ENCODE results near the gene LSR. TPM values are rescaled to one million over a fixed set of nuclear protein-coding genes. Genes with fewer than 3 reads are reported as not detected.

LSR gene
- total RNA-seq, 4 donors from 2014 or later: 36.5 to 85.3 (median 61.8) TPM

DNA sequence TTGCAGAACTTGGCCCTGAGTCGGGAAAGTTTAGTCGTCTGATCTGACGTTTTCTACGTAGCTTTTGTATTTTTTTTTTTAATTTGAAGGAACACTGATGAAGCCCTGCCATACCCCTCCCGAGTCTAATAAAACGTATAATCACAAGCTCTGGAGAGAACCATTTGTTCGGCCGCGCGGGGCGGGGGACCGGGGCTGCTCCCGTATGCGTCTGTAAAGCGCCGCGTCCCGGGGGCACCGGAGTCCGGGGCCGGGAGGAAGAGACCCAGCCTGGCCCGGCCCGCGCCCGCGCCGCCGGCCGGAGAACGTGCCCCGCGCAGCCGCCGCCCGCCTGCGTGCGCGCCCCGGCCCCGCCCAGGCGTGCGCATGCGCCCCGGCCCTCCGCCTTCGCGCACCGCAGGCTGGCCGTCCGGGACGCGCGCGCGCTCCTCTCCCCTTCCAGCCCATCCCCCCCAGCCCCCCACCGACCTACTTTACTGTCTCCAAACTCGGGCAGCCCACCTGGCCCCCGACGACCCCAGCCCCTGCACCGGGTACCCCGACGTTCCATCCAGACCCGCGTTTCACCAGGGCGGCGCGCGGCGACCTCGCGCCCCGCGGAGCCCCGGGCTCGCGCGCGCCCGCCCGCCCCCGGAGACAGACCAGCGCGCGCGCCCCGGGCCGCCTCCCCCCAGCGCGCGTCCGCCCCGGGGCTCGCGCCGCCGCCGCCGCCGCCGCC is 19.2 kb downstream of the LSR start:
- peaks cover 19 to 37% of the 10 kb centered on the region in 2 donors for H3K4me1 ChIP-seq
- intact Hi-C loops (cut with DNase I): loop anchor here (2.0 kb wide), 1 partner anchor 19 kb away; the partner anchor contains the start of gene LSR

DNA sequence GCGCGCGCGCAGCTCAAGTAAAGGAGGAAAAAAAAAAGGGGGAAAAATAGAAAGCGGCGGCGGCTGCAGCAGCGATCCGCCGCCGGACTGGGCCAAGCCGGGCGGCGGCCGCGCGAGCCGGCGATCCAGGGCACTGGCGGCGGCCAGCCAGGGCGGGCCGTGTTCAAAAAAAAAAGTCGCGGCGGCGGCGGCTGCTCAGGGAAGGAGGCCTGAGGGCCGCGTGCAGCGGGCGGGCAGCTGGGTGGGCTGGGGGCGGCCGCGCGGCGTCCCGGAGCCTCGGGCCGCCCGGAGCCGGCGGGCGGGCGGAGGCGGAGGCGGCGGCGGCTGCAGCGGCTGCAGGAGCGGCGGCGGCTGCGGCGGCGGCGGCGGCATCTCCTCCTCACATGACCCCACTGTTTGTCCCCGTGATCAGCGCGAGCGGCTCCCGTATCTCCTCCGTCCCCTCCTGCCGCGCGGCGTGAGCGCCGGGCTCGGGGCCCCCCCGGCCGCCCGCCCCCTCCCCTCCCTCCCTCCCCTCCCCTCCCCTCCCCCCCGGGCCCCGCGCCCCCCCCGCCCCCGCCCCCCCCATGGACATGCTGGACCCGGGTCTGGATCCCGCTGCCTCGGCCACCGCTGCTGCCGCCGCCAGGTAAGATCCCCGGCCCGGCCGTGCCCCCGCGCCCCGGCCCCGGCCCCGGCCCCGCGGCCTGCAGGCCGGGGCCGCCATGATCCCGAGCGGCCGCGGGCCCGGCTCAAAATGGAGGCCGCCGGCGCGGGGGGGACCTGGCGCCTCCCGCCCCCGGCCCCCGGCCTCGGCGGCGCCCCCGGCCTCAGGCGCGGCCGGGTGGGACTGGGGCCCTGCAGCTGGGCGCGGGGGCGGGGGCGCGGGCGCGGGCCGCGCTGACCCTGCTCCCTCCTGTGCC is 20.0 kb downstream of the LSR start, which contains the start of gene USF2:
Gene USF2 (plus strand): TSS at position 427 of the 902 bp plus-strand sequence. CDS start 140 bp downstream, at position 567.
- no peaks in the 10 kb centered on the region for H3K9me3 ChIP-seq
- H3K27ac ChIP-seq: peak within 1 kb of the TSS; percentile 91 to 97 (median 95)
- TF ChIP-seq POLR2A (IDR thresholded peaks at IDR 0.05): peak in 1 of 2 donors; percentile 50
- TF ChIP-seq, protein P1, sequence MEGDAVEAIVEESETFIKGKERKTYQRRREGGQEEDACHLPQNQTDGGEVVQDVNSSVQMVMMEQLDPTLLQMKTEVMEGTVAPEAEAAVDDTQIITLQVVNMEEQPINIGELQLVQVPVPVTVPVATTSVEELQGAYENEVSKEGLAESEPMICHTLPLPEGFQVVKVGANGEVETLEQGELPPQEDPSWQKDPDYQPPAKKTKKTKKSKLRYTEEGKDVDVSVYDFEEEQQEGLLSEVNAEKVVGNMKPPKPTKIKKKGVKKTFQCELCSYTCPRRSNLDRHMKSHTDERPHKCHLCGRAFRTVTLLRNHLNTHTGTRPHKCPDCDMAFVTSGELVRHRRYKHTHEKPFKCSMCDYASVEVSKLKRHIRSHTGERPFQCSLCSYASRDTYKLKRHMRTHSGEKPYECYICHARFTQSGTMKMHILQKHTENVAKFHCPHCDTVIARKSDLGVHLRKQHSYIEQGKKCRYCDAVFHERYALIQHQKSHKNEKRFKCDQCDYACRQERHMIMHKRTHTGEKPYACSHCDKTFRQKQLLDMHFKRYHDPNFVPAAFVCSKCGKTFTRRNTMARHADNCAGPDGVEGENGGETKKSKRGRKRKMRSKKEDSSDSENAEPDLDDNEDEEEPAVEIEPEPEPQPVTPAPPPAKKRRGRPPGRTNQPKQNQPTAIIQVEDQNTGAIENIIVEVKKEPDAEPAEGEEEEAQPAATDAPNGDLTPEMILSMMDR (IDR thresholded peaks at IDR 0.05): no peak
- peak within 1 kb of the TSS; percentile 68 to 100 (median 86) for H3K4me3 ChIP-seq (replicated peaks in 1 of 3)
- H3K27me3 ChIP-seq: no peaks in the 10 kb centered on the region
- H3K36me3 ChIP-seq: peaks cover 16 to 29% of the 10 kb centered on the region in 2 donors
- DNase-seq: peak; percentile 81 to 82
- WGBS, 2 donors: 0% methylated on average over 21 to 27 of the region's 126 CpGs
- intact Hi-C loops (cut with DNase I): no loop called here
- peaks cover 19 to 37% of the 10 kb centered on the region in 2 donors for H3K4me1 ChIP-seq

More for the DNA sequence above, 19.2 kb downstream of the LSR start:
- peak overlapping the region; percentile 68 to 100 (median 86) for H3K4me3 ChIP-seq (replicated peaks in 1 of 3)
- DNase-seq: peak; percentile 72
- H3K27ac ChIP-seq: peak overlapping the region; percentile 91 to 97 (median 95)
- TF ChIP-seq POLR2A (IDR thresholded peaks at IDR 0.05): peak; percentile 50 to 77
- TF ChIP-seq, protein P1 (IDR thresholded peaks at IDR 0.05): no peak
- no peaks in the 10 kb centered on the region for H3K9me3 ChIP-seq
- 0 to 4% methylated on average over 14 of the region's 100 CpGs for WGBS, 2 donors
- H3K27me3 ChIP-seq: no peaks in the 10 kb centered on the region
- H3K36me3 ChIP-seq: peaks cover 12 to 21% of the 10 kb centered on the region in 2 donors

DNA sequence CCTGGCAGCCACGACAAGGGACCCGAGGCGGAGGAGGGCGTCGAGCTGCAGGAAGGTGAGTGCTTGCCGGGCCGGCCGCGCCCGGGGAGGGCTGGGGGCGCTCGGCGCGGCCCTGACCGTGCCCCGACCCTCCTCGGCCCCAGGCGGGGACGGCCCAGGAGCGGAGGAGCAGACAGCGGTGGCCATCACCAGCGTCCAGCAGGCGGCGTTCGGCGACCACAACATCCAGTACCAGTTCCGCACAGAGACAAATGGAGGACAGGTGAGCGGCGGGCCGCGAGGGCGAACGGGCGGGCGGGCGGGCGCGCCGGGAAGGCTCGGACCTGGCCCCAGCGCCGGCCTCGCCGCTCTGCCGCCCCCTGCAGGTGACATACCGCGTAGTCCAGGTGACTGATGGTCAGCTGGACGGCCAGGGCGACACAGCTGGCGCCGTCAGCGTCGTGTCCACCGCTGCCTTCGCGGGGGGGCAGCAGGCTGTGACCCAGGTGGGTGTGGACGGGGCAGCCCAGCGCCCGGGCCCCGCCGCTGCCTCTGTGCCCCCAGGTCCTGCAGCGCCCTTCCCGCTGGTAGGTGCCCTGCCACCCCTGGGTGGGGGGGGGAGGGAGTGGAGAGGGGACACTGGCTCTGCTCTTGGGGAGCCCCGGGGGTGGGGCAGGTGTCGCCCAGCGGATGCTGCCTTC is 20.8 kb downstream of the LSR start:
- Histone ChIP-seq H3K4me3 (replicated peaks in 1 of 3) (peak overlapping the region in 1 of 3 donors; percentile 68), H3K36me3 (peaks cover 20 to 33% of the 10 kb centered on the region in 2 donors), H3K9me3 (no peaks in the 10 kb centered on the region), H3K4me1 (peaks cover 19 to 34% of the 10 kb centered on the region in 2 donors), H3K27ac (peak overlapping the region; percentile 87 to 94 (median 91)), H3K27me3 (no peaks in the 10 kb centered on the region)
- intact Hi-C loops (cut with DNase I): loop anchor here (10.0 kb wide), 1 partner anchor 335 kb away; no protein-coding TSS in a partner anchor
- peak; percentile 91 for DNase-seq
- TF ChIP-seq, protein P1 (IDR thresholded peaks at IDR 0.05): peak; percentile 21 to 95 (median 66)
- peak in 1 of 2 donors; percentile 34 for TF ChIP-seq POLR2A (IDR thresholded peaks at IDR 0.05)
- WGBS, 2 donors: 2 to 3% methylated on average over 3 to 11 of the region's 66 CpGs

DNA sequence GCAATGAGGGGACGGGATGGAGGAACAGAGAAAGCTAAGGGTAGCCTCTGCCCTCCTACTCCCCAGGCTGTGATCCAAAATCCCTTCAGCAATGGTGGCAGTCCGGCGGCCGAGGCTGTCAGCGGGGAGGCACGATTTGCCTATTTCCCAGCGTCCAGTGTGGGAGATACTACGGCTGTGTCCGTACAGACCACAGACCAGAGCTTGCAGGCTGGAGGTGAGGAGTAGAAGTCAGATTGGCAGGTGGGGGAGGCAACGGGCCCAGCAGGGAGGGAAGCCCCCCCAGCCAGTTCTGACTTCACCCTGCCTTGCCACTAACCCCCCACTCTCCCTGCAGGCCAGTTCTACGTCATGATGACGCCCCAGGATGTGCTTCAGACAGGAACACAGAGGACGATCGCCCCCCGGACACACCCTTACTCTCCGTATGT is 21.6 kb downstream of the LSR start:
- peaks cover 14 to 26% of the 10 kb centered on the region in 2 donors for H3K4me1 ChIP-seq
- H3K27ac ChIP-seq: peak overlapping the region in 2 of 3 donors; percentile 87 to 91

More for the DNA sequence above, 21.6 kb downstream of the LSR start:
- Histone ChIP-seq H3K36me3 (peaks cover 20 to 33% of the 10 kb centered on the region in 2 donors), H3K9me3 (no peaks in the 10 kb centered on the region), H3K4me3 (replicated peaks in 1 of 3) (no peak overlapping the region), H3K27me3 (no peaks in the 10 kb centered on the region)
- no peak for TF ChIP-seq POLR2A (IDR thresholded peaks at IDR 0.05)
- intact Hi-C loops (cut with DNase I): loop anchor here (10.0 kb wide), 1 partner anchor 334 kb away; no protein-coding TSS in a partner anchor
- WGBS, 2 donors: 85 to 90% methylated on average over 16 of the region's 16 CpGs
- DNase-seq: no peak
